ENCODE data around the gene CDRT15. TPM values are rescaled to one million over a fixed set of nuclear protein-coding genes. Genes with fewer than 3 reads are reported as not detected.
"Not testable (repeated sequence)": the region's sequence is repeated elsewhere in the genome, so short reads cannot be mapped to it uniquely, and the experiment has no call there.

Gene CDRT15
- total RNA-seq, 4 donors from 2014 or later = not detected

- H3K27ac ChIP-seq; H3K4me3 ChIP-seq; DNase-seq; H3K27me3 ChIP-seq; in situ Hi-C loops (cut with MboI; ENCODE audit: low sequenced_read_pairs in 4 of 4); H3K4me1 ChIP-seq; H3K9me3 ChIP-seq; H3K36me3 ChIP-seq; ATAC-seq; intact Hi-C loops (cut with DNase I; ENCODE audit: low total_unique reads): not testable (repeated sequence)
Measured at GRCh38 chr17:14235047-14235446, 1.6 kb downstream of the CDRT15 start.

- in situ Hi-C loops (cut with MboI; ENCODE audit: low sequenced_read_pairs in 4 of 4); intact Hi-C loops (cut with DNase I; ENCODE audit: low total_unique reads); H3K4me1 ChIP-seq; H3K9me3 ChIP-seq; DNase-seq; H3K27me3 ChIP-seq; H3K27ac ChIP-seq; ATAC-seq; H3K4me3 ChIP-seq; H3K36me3 ChIP-seq: not testable (repeated sequence)
Measured at GRCh38 chr17:14231187-14231586, 5.5 kb downstream of the CDRT15 start.

- DNase-seq (no peak), ATAC-seq (no peak)
- no peak overlapping the region for H3K4me3 ChIP-seq
- intact Hi-C loops (cut with DNase I; ENCODE audit: low total_unique reads) = no loop called here
- H3K27me3 ChIP-seq = no peaks in the 10 kb centered on the region
- H3K4me1 ChIP-seq = no peaks in the 10 kb centered on the region
- TF ChIP-seq POLR2A (IDR thresholded peaks at IDR 0.05) = no peak
- no peak for TF ChIP-seq CTCF (IDR thresholded peaks at IDR 0.05 in 4 of 5, conservative IDR thresholded peaks at IDR 0.05 in 1 of 5)
- H3K9me3 ChIP-seq = no peaks in the 10 kb centered on the region
- H3K27ac ChIP-seq = no peak overlapping the region
- no peaks in the 10 kb centered on the region for H3K36me3 ChIP-seq
- in situ Hi-C loops (cut with MboI; ENCODE audit: low sequenced_read_pairs in 4 of 4) = no loop called here
Measured at GRCh38 chr17:14228903-14229302, 7.8 kb downstream of the CDRT15 start.

GRCh38 chr17:14227052-14227451 lies 9.6 kb downstream of the CDRT15 start:
- no peak overlapping the region for H3K27ac ChIP-seq
- no peak overlapping the region for H3K4me3 ChIP-seq
- in situ Hi-C loops (cut with MboI; ENCODE audit: low sequenced_read_pairs in 4 of 4) = no loop called here
- no peaks in the 10 kb centered on the region for H3K4me1 ChIP-seq
- no peaks in the 10 kb centered on the region for H3K9me3 ChIP-seq
- ATAC-seq (no peak), DNase-seq (no peak)
- H3K27me3 ChIP-seq = no peaks in the 10 kb centered on the region
- H3K36me3 ChIP-seq = no peaks in the 10 kb centered on the region
- TF ChIP-seq CTCF (IDR thresholded peaks at IDR 0.05 in 4 of 5, conservative IDR thresholded peaks at IDR 0.05 in 1 of 5) = no peak
- TF ChIP-seq POLR2A (IDR thresholded peaks at IDR 0.05) = no peak
- intact Hi-C loops (cut with DNase I; ENCODE audit: low total_unique reads) = no loop called here

- no peak for TF ChIP-seq CTCF (IDR thresholded peaks at IDR 0.05 in 4 of 5, conservative IDR thresholded peaks at IDR 0.05 in 1 of 5)
- Histone ChIP-seq H3K4me3 (no peak overlapping the region), H3K27ac (no peak overlapping the region), H3K9me3 (no peaks in the 10 kb centered on the region), H3K4me1 (no peaks in the 10 kb centered on the region), H3K36me3 (no peaks in the 10 kb centered on the region), H3K27me3 (no peaks in the 10 kb centered on the region)
- intact Hi-C loops (cut with DNase I; ENCODE audit: low total_unique reads) = no loop called here
- in situ Hi-C loops (cut with MboI; ENCODE audit: low sequenced_read_pairs in 4 of 4) = no loop called here
- DNase-seq = no peak
- ATAC-seq = no peak
Measured at GRCh38 chr17:14225254-14225980, 11.2 kb downstream of the CDRT15 start.

GRCh38 chr17:14222611-14223010 lies 14.1 kb downstream of the CDRT15 start:
- ATAC-seq (no peak), DNase-seq (no peak)
- no peak for TF ChIP-seq POLR2A (IDR thresholded peaks at IDR 0.05)
- no peak for TF ChIP-seq CTCF (IDR thresholded peaks at IDR 0.05 in 4 of 5, conservative IDR thresholded peaks at IDR 0.05 in 1 of 5)
- no peaks in the 10 kb centered on the region for H3K36me3 ChIP-seq
- no peak overlapping the region for H3K27ac ChIP-seq
- H3K4me3 ChIP-seq = no peak overlapping the region
- H3K9me3 ChIP-seq = no peaks in the 10 kb centered on the region
- in situ Hi-C loops (cut with MboI; ENCODE audit: low sequenced_read_pairs in 4 of 4) (no loop called here), intact Hi-C loops (cut with DNase I; ENCODE audit: low total_unique reads) (no loop called here)
- no peaks in the 10 kb centered on the region for H3K4me1 ChIP-seq
- no peaks in the 10 kb centered on the region for H3K27me3 ChIP-seq

Measured in gastrocnemius medialis (tissue), 4 donors.